Stimulated activated CD4-positive, alpha-beta T cell treated with anti-CD3 and anti-CD28 coated beads, Interleukin-1b, Interleukin-23, amount 100 ng/mL, for 4 hours (primary cell): ENCODE results near the gene RECQL5.
"Not testable (repeated sequence)": the region's sequence is repeated elsewhere in the genome, so short reads cannot be mapped to it uniquely, and the experiment has no call there.

ENCODE experiments used
- DNase-seq, 2 donors: peaks; one replicate each; pipeline ENCODE4 v3.0.0-alpha.2; 2020; ENCODE audit warnings: low read depth in 2 of 2

Gene RECQL5

DNA sequence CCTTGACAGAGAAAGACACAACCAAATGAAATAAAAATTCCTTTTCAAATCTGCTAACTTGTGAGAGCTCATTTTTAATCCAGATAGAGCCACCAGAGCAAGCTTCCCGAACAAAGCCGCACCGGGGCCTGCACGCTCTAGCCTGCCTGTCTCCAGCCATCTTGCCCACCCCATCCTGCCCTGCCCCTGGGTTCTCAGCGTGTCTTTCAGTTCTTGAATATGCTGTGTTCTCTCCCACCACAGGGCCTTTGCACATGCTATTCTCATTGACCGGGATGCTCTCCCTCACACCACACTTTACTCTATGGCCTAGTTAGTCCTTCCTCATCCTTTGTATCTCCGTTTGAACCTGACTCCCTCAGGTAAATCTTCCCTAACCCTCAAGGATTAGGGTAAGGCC, 19.0 kb downstream of the RECQL5 start:
- no peak for DNase-seq

DNA sequence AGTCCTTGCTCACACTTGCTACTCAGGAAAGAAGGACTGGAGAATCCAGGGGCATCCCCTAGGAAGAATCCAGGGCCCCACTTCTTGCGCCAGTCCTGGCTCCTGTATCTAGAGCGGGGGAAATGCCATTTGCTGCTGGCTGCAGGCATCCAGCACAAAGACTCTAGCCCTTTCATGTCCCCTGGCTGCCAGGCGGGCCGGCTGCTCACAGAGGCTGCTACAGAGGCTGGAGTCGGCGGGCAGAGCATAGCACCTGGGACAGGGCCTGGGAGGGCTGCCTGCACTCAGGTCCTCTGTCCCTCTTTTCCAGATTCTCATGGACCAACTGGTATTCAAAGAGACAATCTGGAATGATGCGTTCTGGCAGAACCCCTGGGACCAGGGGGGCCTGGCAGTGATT, 19.9 kb downstream of the RECQL5 start:
- DNase-seq = no peak

DNA sequence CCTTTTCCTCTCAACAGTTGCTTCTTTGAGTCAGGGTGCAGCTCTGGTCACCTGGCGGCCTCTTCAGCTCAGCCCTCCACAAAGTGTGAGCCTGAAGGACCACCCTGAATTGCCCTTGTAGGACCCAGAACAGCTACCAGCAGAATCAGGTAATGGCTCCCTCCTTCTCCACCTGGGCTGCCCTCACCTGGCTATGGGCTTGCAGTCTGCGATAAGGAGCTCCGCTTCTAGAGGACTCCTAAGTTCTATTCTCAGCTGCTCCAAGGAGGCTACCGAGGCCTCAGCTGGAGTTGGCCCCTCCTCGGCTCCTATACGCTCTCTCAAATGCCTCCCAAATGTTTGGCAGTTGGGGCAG, 20.3 kb downstream of the RECQL5 start:
- no peak for DNase-seq

DNA sequence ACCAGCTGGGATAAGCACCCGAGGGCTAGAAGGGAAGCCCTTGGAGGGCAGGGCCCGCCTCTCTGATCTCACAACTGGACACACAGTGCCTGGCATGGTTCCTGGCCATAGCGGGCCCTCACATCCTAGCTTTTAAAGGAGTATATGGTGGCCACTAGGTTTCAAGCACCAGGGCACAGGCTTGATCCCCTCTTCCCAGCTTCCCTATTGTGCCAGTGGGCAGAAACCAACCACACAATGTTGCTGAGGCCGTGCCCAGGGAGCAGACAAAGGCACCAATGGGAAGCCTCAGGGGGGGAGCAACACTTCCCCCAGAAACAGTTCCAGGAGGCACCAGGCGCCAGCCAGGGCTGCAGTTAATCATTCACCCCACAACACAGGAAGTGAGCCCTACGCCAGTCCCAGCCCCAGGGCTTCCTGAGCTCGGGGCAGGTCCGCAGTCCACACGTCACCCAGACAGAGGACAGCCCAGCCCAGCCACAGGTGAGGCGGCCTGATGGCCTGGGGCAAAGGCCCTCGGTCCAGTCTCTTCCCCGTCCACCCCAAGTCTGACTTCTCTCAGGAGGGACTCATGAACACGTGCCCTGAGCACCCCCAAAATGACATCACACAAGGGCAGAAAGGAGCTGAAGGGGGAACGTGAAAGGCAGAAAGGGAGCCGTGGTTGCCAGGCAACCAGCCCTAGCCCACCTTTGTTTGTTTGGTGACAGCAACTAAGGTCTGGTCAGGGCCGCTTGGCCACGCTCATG, 20.9 kb downstream of the RECQL5 start:
- DNase-seq = no peak

DNA sequence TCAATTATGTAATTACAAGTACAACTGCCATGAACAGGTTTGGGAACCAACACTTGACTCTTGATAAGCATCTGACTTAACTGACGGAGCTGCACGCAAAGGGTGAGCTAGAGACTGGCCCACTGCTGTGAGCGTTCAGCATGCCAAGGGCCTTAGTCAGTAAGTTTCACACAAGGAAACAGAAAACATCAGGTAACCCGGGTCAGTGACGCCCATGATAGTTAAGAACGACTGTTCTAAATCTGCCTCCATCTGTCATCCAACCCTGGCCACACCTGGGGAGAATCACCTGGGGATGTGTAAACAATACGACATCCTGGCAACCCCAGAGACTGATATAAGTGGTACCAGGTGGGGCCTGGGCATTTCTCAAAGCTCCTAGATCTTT, 21.5 kb downstream of the RECQL5 start:
- DNase-seq = no peak

DNA sequence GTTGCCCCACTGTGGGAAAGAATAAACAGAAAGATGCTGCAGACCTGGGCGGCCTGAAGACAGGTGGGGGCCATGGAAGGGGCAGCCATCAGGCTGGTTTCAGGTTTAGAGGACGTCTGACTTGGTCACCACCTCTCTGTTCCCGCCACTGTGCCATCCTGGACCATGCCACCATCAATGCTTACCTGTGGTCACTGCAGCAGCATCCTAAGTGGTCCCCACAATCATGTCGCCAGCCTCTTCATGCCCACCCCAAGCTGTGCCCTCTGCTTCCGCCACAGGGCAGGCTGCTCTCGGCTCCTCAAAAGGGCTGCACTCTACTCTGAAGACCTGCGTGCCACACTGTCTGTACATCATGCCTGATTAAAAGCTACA, 23.3 kb downstream of the RECQL5 start:
- DNase-seq = no peak

DNA sequence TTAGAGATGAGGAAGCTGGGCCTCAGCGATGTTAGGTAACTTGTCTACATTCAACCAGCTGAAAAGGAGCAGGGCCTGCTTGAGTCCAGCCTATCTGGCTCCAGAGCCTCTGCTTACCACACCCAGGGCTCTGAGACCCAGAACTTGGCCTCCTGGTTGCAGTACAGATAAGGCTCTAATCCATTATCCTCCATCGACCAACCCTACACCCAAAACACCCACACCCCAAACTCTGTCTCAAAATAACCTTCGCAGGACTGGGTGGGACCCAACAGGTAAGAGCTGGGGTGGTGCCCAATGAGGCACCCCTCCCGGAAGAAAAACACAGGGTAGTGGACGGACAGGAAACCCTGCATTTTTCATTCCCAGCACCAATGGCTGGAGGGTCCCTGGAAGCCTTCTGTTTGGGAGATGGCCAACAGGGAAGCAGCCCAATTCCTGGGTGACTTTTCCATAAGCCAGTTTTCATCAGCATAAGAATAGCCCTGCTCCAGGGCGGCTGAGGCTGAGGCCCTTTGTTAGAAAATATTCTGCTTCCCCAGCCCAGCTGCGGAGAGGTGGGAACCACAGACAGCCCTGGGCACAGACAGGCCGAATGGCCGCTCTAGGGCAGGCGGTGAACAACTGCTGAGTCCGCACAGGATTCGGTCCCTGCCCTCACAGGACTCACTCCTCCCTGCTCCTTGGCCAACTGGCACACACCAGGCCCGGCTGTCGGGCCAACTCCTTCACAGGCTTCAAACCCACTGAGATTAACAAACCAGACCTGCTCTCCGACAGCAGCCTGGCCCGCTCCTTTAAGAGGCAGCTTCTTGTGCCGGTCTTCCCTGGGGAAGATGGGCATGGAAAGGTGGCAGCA, 23.9 kb downstream of the RECQL5 start:
- DNase-seq = no peak

DNA sequence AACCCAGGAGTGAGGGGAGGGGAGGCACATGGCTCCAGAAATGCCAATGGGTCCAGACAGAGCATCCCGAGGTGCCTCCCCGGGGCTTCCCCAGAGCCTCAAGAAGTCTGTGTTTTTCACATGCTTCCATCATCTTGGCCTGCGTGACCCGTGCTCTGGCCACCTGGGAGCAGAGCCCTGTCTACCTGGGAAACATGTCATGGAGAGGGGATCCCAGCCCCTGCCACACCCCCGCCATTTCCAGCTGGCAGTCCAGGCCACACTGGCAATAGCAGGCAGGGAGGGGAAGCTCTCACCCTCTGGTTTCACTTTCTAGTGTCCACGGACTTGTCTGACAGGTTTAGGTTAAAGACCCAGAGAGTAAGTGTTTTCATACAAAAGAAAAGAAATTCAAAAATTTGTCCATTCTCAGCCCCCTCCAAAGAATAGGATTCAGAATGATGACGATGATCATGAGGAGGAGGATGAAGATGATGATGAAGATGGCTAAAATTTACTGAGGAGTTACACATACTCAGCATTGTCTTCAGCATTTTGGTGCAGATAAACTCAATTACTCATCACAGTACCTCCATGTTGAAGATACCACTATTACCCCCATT, 24.7 kb downstream of the RECQL5 start:
- no peak for DNase-seq

DNA sequence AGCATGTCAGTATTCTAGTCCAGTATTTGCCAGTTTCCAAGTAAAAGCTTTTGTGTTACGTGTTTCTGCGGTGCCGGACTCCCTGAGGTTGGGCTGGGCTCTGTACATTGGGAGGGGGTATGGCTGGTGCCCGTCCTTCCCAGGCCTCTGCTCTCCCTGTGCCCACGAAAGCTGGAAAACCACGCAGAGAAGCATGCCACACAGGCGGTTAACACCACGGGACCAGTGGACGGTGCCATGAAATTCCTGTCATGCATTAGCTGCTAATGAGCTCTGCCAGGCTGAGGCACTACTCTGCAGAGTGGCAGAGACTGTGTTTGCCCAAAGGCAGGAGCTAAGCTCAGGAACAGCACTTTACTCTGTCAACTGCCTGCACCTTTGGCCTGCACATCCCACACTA, 25.6 kb downstream of the RECQL5 start:
- DNase-seq = no peak

DNA sequence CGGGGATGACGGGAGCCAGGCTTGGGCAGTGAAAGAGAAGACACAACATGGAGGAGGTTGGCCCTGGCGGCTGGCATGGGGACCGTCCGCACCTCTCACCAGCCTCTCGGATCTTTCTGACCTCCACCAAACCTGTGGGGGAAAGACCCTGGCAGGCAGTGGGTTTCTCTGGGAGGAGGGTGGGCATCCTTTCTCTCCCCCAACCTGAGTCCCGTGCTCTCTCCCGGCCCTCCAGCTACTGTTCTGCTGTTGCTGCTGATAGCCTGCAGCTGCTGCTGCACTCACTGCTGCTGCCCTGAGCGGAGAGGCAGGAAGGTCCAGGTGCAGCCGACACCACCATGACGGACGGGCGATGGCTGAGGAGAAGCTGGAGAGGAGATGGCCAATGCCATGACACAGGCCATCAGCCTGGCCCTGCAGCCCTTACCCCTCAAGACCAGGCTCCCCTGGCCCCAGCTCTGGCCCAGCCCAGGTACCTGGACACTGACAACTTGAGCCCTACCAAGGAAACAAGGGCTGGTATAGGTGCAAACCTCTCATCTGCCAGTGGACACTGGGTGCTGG, 26.3 kb downstream of the RECQL5 start:
- no peak for DNase-seq

DNA sequence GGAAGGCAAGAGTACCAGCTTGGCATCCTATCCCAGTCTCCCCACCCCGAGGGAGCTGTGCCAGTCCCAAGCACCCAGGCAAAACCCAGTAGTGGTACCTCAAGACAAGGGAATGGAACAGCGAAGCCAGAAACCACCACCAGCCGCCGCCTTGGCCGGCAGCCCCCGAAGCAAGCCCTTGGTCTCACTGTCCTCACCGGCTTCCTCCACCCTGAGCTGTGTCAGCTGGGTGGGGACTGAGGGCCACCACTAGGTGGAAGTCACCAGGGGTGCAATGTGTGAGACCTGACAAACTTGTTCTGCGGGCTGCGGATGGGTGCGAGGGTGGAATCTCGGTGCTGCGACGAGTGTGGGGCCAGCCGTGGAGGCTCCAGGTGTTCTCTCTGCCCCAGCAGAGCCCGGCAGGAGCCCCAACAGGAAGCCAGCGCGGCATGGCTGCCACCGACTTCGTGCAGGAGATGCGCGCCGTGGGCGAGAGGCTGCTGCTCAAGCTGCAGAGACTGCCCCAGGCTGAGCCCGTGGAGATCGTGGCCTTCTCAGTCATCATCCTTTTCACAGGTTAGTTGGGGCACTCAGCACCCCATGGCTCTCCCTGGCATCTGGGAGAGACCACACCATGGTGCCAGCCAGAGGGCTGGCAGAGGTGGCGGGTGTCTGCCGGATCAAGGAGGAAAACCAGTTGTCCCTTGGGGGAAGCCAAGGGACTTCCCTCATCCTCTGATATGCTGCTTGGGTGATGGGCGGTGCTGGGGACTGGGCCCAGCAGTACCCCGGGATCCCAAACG, 27.0 kb downstream of the RECQL5 start:
- DNase-seq = no peak

DNA sequence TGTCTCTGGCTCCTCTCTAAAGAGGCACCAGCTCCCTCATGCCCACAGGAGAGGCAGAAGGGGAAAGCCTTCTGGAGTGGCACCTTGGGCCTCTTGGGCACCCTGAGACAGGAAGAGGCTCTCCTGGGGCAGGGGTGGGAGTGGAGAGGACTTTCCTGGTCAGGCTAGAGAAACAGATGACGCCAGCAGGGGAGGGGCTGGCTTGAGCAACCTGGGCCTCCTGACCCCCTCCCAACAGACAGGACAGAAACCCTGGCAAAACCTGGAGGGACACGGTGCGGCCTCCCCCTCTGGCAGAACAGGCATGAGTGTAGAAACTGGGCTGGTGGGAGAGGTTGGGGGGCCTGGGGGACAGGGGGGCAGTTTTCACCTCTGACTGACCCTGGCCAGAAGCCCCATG, 27.6 kb downstream of the RECQL5 start:
- no peak for DNase-seq

DNA sequence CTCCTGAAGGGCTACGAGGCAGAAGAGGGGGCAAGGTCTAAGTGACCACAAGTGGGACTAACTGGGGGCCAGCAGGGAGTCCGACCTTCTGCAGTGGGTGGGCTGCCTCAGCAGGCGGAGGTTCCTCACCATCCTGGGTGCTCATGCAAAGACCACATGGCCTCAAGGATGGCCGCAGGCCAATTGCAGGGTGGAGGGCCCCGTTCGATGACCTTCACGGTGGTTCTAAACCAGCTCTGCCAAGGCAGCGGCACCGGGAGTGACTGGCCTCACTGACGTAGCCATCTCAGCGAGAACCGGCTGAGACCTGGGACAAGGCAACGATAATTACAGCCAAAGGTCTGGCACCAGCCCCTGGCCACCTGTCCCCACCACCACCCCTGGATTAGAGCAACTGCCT, 28.1 kb downstream of the RECQL5 start:
- DNase-seq = no peak

DNA sequence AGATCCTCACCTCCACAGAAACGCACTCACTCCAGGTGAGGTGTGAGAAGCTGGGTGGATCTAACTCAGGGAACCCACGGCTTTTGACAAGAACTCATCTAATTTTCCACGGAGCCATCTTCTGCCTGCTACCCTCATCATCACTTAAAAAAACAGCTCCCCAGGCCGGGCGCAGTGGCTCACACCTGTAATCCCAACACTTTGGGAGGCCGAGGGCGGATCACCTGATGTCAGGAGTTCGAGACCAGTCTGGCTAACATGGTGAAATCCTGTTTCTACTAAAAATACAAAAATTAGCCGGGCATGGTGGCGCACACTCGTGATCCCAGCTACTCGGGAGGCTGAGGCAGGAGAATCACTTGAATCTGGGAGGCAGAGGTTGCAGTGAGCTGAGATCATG, 28.9 kb downstream of the RECQL5 start:
- not testable (repeated sequence) for DNase-seq

DNA sequence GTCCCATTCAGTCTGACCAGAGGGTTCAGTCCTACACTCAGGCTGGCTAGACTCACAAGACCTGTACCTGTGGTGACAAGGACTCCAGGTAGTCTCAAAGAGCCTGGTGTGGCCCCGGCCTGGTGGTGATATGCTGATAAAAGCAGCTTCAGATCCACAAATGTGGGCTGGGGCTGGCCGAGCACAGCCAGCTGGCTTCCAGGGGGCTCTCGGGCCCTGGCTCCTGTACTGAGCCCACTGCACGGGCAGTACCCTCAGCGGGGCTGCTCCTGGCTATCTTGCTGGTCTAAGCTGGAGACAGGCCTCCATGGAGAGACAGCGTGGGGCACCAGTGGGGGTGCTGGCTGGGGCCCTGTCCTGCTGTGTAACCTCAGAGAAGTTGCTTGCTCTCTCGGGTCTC, 29.4 kb downstream of the RECQL5 start:
- no peak for DNase-seq

DNA sequence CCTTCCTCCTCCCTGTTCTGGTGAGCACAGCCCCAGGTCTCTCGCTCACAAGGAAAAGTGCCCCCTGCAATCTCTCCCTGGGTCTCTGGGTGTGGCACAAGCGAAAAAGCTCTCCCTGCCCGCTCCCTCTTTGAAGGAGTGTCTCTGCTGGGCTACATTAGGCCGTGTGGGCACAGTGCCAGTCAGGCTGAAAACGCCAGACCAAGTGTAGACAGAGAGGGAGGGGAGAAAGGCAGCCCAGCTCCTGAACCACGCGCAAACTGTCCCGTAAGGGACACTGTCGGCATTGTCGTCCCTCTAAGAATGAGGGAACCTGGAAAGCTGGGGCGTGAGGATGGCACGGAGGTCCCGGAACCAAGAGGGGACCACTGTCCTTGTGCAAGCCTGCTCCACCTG, 29.8 kb downstream of the RECQL5 start:
- no peak for DNase-seq

DNA sequence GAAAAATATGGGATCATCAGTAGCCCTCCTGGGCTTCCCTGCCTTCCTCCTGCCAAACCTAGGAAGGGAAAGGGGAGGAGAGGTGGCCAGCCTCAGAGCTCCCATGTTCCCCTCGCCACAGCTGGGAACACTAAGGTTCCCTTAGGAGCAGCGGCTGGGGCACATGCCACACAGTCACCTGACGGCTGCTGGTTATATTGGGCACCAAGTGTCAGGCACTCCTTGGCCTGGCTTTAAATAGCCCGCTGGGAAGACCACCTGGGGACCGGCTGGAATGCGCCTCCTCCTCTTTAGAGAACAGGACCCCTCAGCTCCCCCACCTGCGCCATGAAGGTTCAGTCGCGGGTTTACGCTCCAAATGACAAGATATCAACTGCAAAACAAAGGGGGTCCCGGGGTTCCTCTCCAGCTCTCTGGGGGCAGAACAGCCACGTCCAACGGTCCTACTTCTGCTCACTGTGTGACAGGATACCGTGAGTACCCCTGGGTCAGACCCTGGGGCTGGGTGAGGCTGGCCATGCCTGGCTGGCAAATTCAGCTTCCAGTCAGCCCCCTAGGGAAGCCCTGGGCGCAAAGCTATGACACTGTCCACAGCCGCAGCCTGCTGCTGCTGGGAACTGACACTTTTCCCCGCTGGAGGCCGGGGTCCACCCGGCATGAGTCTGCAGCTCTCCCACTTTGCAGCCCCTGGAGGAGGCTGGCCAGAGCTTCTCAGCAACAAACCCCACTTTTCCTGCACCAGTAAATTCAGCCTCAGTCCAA, 30.4 kb downstream of the RECQL5 start:
- DNase-seq = no peak

DNA sequence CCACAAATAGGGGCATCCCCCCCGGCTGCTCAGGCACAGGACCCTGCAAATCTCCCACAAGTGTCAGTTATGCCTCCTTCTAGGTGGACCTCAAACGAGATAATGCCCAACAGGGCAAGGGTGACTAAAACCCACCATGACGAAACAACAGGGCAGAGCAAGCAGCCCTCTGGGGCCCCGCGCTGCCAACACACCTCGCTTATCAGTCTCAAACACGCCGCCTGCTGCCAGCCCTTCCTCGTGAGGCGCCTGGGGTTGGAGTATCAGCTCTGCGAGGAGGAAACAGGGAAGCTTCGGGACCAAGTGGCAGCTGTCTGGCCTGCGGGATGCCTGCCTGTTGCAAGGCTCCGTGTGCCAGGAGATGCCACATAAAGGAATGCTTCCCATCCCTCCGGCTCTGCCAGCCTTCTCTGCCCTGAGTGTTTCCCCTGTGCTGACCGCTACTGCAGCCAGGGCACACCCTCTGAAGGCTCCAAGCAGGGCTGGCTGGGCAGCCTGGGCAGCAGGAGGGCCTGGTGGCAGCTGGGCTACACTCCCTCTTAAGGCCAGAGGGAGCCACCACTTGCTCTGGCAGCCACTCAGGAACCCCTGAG, 31.2 kb downstream of the RECQL5 start:
- DNase-seq = no peak

DNA sequence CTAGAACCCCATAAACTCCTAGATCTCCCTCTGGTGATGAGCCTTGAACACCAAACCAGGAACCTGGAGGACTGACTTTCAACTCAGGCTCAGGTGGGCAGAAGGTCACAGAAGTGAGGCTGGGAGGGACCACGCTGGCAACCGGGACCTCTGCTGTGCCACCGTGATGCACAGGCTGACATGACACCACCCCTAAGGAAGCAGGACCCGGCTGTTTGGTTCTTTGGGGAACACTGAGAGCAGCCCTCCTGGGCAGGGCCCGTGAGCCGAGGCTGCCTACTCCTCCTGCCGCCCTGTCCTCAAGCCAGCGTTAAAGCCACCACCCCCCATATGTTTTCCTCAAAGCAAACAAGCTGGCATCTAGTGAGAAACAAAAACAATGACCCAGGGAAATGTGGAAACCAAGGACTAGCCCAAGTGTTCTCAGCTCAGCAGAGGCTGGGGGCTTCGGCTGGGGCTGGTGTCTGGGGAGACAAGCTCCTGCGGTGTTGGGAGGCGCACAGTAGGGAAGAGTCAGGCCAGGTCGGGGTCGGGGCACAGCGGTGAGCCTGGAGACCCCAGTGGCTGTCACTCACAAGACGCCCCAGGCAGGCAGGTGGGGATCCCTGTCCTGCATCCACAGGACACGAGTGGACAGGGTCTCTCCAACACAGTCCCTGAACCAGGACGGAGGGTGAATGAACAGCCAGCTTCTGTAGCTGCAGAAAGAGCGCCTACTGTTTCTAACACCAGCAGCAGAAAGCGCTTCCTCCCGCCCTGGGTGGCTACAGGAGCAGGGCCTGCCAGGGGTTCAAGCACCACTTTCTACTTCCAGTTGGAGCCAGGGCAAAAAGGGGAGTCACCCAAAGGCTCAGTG, 32.0 kb downstream of the RECQL5 start:
- no peak for DNase-seq

DNA sequence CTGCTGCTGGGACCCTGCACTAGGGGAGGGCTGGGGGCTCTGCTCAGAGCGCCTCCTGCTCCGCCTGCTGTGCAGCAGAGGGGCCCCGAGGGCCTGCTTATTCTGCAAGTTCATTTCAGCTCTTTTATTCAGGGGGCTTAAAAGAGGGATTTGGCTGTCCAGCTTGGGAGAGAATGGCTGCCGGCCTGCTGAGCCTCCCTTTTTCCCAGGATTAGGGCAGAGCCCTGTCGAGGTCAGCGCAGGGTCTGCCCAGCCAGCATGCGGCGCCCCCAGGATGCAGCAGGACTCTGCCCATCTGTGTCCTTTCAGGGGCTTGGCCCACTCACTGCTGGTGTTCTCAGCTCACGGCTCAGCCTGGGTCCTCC, 32.6 kb downstream of the RECQL5 start:
- DNase-seq = no peak
